Hematopoietic multipotent progenitor cell treated with erythropoietin and hydrocortisone succinate and interleukin-3 and kit ligand, for 8 days (in vitro differentiated cells): ENCODE results near the gene TALDO1.
A peak's percentile ranks its signal among the peaks of the same experiment; 100 is the strongest.

Source experiments
- DNase-seq: peaks from one replicate; pipeline ENCODE4 v3.0.0-alpha.2; 2015

The TALDO1 gene

GRCh38 chr11:788953-789940, 42.0 kb downstream of the TALDO1 start:
- no peak for DNase-seq

GRCh38 chr11:789943-790342, 42.7 kb downstream of the TALDO1 start, which contains the start of gene CEND1:
CEND1 (minus strand) TSS chr11:790090; CDS start chr11:788576, 1,514 bp downstream.
- DNase-seq: no peak

- no peak for DNase-seq
These were observed 43.7 kb downstream of the TALDO1 start for GRCh38 chr11:790721-791564.

GRCh38 chr11:791658-792534, 44.6 kb downstream of the TALDO1 start:
- no peak for DNase-seq

GRCh38 chr11:792535-792821, 45.2 kb downstream of the TALDO1 start:
- DNase-seq: no peak

- DNase-seq: no peak
These were observed 45.6 kb downstream of the TALDO1 start for GRCh38 chr11:792873-793272.

- no peak for DNase-seq
These were observed 46.3 kb downstream of the TALDO1 start for GRCh38 chr11:793556-793955.

GRCh38 chr11:794013-794765, 46.9 kb downstream of the TALDO1 start:
- DNase-seq: no peak

- DNase-seq: no peak
These were observed 47.7 kb downstream of the TALDO1 start for GRCh38 chr11:794766-795633.

GRCh38 chr11:795634-796564, 48.6 kb downstream of the TALDO1 start:
- peak; percentile 73 for DNase-seq

- no peak for DNase-seq
These were observed 49.5 kb downstream of the TALDO1 start for GRCh38 chr11:796565-797295.

GRCh38 chr11:797296-798092, 50.2 kb downstream of the TALDO1 start:
- DNase-seq: peak; percentile 73

- peak; percentile 77 for DNase-seq
These were observed 50.9 kb downstream of the TALDO1 start, which contains the start of gene SLC25A22 for GRCh38 chr11:798093-798713. SLC25A22 (minus strand) TSS chr11:798281; CDS start chr11:795006, 3,275 bp downstream.

- no peak for DNase-seq
These were observed 52.5 kb downstream of the TALDO1 start for GRCh38 chr11:799641-800316.

- no peak for DNase-seq
These were observed 53.2 kb downstream of the TALDO1 start for GRCh38 chr11:800473-800872.

GRCh38 chr11:801097-801780, 54.0 kb downstream of the TALDO1 start:
- DNase-seq: no peak
